ENCODE results near the gene LPP. TPM values are rescaled to one million over a fixed set of nuclear protein-coding genes. Genes with fewer than 3 reads are reported as not detected.

The LPP gene
- total and polyA plus RNA-seq, 2 of the 13 experiments (the other 11 are each of a cell fraction or from before 2014, with no cell fraction given) = 19.2 to 29.9 TPM

DNA sequence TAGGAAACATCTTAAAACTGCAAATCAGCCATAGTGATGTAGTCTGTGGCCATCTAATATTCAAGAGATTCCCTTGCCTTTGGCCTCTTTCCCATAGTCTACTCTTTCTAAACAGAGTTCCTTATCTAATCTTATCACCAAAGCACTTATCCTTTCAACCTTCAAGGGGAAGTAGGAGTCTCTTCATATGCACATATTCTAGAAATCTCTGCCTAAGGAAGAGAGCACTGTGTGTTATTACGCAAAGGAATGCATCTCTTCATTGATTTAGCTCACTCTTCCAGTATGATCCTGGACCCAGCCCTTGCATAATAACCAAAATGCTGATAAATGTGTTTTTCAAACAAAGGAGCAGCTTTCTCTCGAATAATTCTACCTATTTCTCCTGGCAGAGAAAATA lies 764.1 kb downstream of the LPP start:
- in situ Hi-C loops (cut with HindIII; ENCODE audit: extremely low pct_ligation_motif_present, low pct_unique_long_range_greater_than_20kb) = no loop called here
- FAIRE-seq = no peak
- no peak for ATAC-seq

DNA sequence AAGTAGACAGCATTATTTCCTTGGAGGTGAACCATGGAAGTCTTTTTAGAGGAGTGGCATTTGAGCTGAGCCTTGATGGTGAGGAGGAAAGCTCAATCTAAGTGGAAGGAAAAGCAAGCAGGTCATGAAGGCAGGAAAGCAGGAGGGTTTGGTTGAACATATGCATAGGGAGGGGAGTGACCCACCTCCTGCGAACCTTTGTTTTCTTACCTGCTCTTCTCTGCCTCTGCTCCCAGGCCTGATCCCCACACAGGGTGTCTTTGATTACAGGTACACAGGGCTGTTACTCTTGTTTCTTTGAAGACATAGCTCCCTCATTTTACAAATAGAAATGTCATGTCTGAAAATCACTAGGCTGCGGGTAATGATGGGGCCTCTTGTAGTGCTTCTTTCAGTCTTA lies 769.7 kb downstream of the LPP start:
- no peak for TF ChIP-seq RBM39 (IDR thresholded peaks at IDR 0.05; ENCODE audit: low read depth, low read length, poor library complexity, severe bottlenecking)
- TF ChIP-seq ZNF605 (CRISPR knock-in tag; IDR thresholded peaks at IDR 0.05) = no peak
- no peak for TF ChIP-seq ATRX (CRISPR knock-in tag; IDR thresholded peaks at IDR 0.05; ENCODE audit: borderline replicate concordance)
- TF ChIP-seq ZNF3 (CRISPR knock-in tag; IDR thresholded peaks at IDR 0.05) = no peak
- FAIRE-seq = no peak

More for the DNA sequence above, 764.1 kb downstream of the LPP start:
- Histone ChIP-seq H3K79me2 (ENCODE audit: insufficient read depth, low read length) (no peaks in the 10 kb centered on the region), H3K9me3 (ENCODE audit: low read length) (no peaks in the 10 kb centered on the region), H3K4me2 (ENCODE audit: low read depth, low read length) (no peak overlapping the region), H3K27me3 (ENCODE audit: control insufficient read depth in 1 of 2, insufficient read depth in 2 of 2, low read length in 2 of 2) (no peaks in the 10 kb centered on the region), H2AFZ (ENCODE audit: low read length) (no peak overlapping the region), H3K36me3 (replicated peaks in 1 of 2; ENCODE audit: control insufficient read depth in 1 of 2, insufficient read depth in 2 of 2, low read length in 2 of 2) (no peaks in the 10 kb centered on the region), H3K4me1 (ENCODE audit: insufficient read depth, low read length) (peaks cover 11% of the 10 kb centered on the region), H4K20me1 (ENCODE audit: insufficient read depth, low read length) (no peaks in the 10 kb centered on the region), H3K27ac (ENCODE audit: extremely low read length, insufficient read depth, low read length) (no peak overlapping the region), H3K9ac (ENCODE audit: insufficient read depth, low read depth, low read length) (no peak overlapping the region), H3K4me3 (replicated peaks in 1 of 3; ENCODE audit: insufficient read depth in 1 of 3, low read depth in 2 of 3, low read length in 3 of 3) (no peak overlapping the region)
- peak in 1 of 2 experiments; percentile 46; a peak in 1 of 4 replicates for TF ChIP-seq MAFK (conservative IDR thresholded peaks at IDR 0.05 in 1 of 2, IDR thresholded peaks at IDR 0.05 in 1 of 2; ENCODE audit: low read length in 2 of 2)
- no peak for TF ChIP-seq FOXK2 (IDR thresholded peaks at IDR 0.05)
- TF ChIP-seq MAFF (IDR thresholded peaks at IDR 0.05; ENCODE audit: low read depth, low read length) = peak; percentile 42; the same call in 1 of the 2 replicates
- peak; percentile 28; the same call in 1 of the 2 replicates for TF ChIP-seq CEBPB (IDR thresholded peaks at IDR 0.05; ENCODE audit: borderline replicate concordance, low read depth, low read length)
- TF ChIP-seq GPN1 (CRISPR knock-in tag; IDR thresholded peaks at IDR 0.05; ENCODE audit: borderline replicate concordance) = no peak
- TF ChIP-seq, protein P1, sequence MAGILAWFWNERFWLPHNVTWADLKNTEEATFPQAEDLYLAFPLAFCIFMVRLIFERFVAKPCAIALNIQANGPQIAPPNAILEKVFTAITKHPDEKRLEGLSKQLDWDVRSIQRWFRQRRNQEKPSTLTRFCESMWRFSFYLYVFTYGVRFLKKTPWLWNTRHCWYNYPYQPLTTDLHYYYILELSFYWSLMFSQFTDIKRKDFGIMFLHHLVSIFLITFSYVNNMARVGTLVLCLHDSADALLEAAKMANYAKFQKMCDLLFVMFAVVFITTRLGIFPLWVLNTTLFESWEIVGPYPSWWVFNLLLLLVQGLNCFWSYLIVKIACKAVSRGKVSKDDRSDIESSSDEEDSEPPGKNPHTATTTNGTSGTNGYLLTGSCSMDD (CRISPR knock-in tag; IDR thresholded peaks at IDR 0.05) = no peak
- ChIA-PET CTCF (ENCODE audit: low intra/inter-chr PET ratio, low total read pairs) (no interaction called here), POLR2A (no interaction called here)
- intact Hi-C loops (cut with micrococcal nuclease; ENCODE audit: unreplicated experiment) = no loop called here
- WGBS (ENCODE audit: low lambda C conversion rate) = 32% methylated on average over 2 of the region's 2 CpGs
- no peak for DNase-seq (ENCODE audit: low spot score)
- BruUV-seq (replicated peaks) = no TSS peak

More for the DNA sequence above, 769.7 kb downstream of the LPP start:
- 82% methylated on average over 2 of the region's 2 CpGs for WGBS (ENCODE audit: low lambda C conversion rate)
- ATAC-seq (no peak), DNase-seq (ENCODE audit: low spot score) (no peak)
- intact Hi-C loops (cut with micrococcal nuclease; ENCODE audit: unreplicated experiment) = no loop called here
- no peaks in the 10 kb centered on the region for H3K36me3 ChIP-seq (replicated peaks in 1 of 2; ENCODE audit: control insufficient read depth in 1 of 2, insufficient read depth in 2 of 2, low read length in 2 of 2)
- no peaks in the 10 kb centered on the region for H3K9me3 ChIP-seq (ENCODE audit: low read length)
- no peak overlapping the region for H3K9ac ChIP-seq (ENCODE audit: insufficient read depth, low read depth, low read length)
- no peak overlapping the region for H2AFZ ChIP-seq (ENCODE audit: low read length)
- in situ Hi-C loops (cut with HindIII; ENCODE audit: extremely low pct_ligation_motif_present, low pct_unique_long_range_greater_than_20kb) = no loop called here
- no peaks in the 10 kb centered on the region for H3K79me2 ChIP-seq (ENCODE audit: insufficient read depth, low read length)
- no peak overlapping the region for H3K4me3 ChIP-seq (replicated peaks in 1 of 3; ENCODE audit: insufficient read depth in 1 of 3, low read depth in 2 of 3, low read length in 3 of 3)
- H3K27me3 ChIP-seq (ENCODE audit: control insufficient read depth in 1 of 2, insufficient read depth in 2 of 2, low read length in 2 of 2) = no peaks in the 10 kb centered on the region
- no peak overlapping the region for H3K27ac ChIP-seq (ENCODE audit: extremely low read length, insufficient read depth, low read length)
- CTCF ChIA-PET (ENCODE audit: low intra/inter-chr PET ratio, low total read pairs) = no interaction called here
- no TSS peak for BruUV-seq (replicated peaks)
- H3K4me1 ChIP-seq (ENCODE audit: insufficient read depth, low read length) = no peaks in the 10 kb centered on the region
- H3K4me2 ChIP-seq (ENCODE audit: low read depth, low read length) = no peak overlapping the region
- POLR2A ChIA-PET = no interaction called here
- H4K20me1 ChIP-seq (ENCODE audit: insufficient read depth, low read length) = no peaks in the 10 kb centered on the region
